WERI-Rb-1 (cell line): ENCODE measurements around the gene TSHZ2.
"Not testable (repeated sequence)": the region's sequence is repeated elsewhere in the genome, so short reads cannot be mapped to it uniquely, and the experiment has no call there.

ENCODE experiments used
- DNase-seq: peaks from one replicate; pipeline ENCODE4 v3.0.0-alpha.2; 2020
- H3K27ac ChIP-seq: fragments of 250-450 bp; sonication (Bioruptor Pico); 2 replicates; pipeline ENCODE4 v1.5.1; 2020; ENCODE audit warnings: mild to moderate bottlenecking, moderate library complexity
- H3K27me3 ChIP-seq: fragments of 250-450 bp; sonication (Bioruptor Pico); 2 replicates; pipeline ENCODE4 v1.5.1; 2021; ENCODE audit warnings: mild to moderate bottlenecking, low read depth, moderate library complexity; ENCODE audit not compliant: insufficient read depth, severe bottlenecking
- H3K36me3 ChIP-seq: fragments of 250-450 bp; sonication (Bioruptor Pico); 2 replicates; pipeline ENCODE4 v1.5.1; 2020; ENCODE audit warnings: mild to moderate bottlenecking, moderate library complexity
- H3K4me3 ChIP-seq: 2 replicates; pipeline ENCODE4 v1.5.1; 2011; ENCODE audit warnings: low read depth, mild to moderate bottlenecking, control low read depth, low read length
- H3K9me3 ChIP-seq: fragments of 250-450 bp; sonication (Bioruptor Pico); 2 replicates; pipeline ENCODE4 v1.5.1; 2021; ENCODE audit warnings: mild to moderate bottlenecking, moderate library complexity; ENCODE audit not compliant: severe bottlenecking
- CTCF ChIP-seq: IDR thresholded peaks from 2 replicates; pipeline ENCODE4 v1.5.1; 2011; ENCODE audit warnings: low read depth, mild to moderate bottlenecking, control low read depth, inconsistent platforms, low read length

The TSHZ2 gene

GRCh38 chr20:53517146-53517545 is 545.0 kb downstream of the TSHZ2 start:
- no peak for TF ChIP-seq CTCF
- Histone ChIP-seq H3K9me3 (no peaks in the 10 kb centered on the region), H3K27ac (no peak overlapping the region), H3K4me3 (no peak overlapping the region), H3K27me3 (peaks cover 22% of the 10 kb centered on the region), H3K36me3 (no peaks in the 10 kb centered on the region)
- DNase-seq, result no peak

DNA sequence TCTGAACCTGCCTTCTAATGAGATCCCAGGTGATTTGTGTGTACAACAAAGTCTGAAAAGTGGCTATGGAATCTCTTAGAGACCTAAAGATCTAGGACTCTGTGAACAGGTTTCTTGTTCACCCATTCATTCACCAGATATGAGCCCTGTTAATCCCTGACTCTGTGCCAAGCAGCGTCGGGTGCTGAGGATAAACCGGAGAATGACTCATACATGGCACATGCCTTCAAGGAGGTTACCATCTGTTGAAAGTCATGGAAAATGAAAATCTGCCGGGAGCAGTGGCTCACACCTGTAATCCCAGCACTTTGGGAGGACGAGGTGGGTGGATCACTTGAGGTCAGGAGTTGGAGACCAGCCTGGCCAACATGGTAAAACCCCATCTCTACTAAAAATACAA is 549.3 kb downstream of the TSHZ2 start:
- not testable (repeated sequence) for DNase-seq, H3K4me3 ChIP-seq, H3K9me3 ChIP-seq, H3K36me3 ChIP-seq, H3K27ac ChIP-seq
- peaks cover 28% of the 10 kb centered on the region for H3K27me3 ChIP-seq

- DNase-seq, result no peak
- Histone ChIP-seq H3K9me3 (no peaks in the 10 kb centered on the region), H3K36me3 (no peaks in the 10 kb centered on the region), H3K27ac (no peak overlapping the region), H3K27me3 (peaks cover 29% of the 10 kb centered on the region), H3K4me3 (no peak overlapping the region)
- no peak for TF ChIP-seq CTCF
Measured at GRCh38 chr20:53522026-53522425, 549.9 kb downstream of the TSHZ2 start.

GRCh38 chr20:53522696-53523095 is 550.5 kb downstream of the TSHZ2 start:
- no peak overlapping the region for H3K27ac ChIP-seq
- TF ChIP-seq CTCF, result no peak

DNA sequence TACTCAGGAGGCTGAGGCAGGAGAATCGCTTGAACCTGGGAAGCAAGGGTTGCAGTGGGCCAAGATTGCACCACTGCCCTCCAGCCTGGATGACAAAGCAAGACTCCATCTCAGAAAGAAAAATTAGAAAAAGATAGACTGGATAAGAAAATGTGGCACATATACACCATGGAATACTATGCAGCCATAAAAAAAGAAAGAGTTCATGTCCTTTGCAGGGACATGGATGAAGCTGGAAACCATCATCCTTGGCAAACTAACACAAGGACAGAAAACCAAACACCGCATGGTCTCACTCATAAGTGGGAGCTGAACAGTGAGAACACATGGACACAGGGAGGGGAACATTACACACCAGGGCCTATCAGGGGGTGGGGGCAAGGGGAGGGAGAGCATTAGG is 551.5 kb downstream of the TSHZ2 start:
- peaks cover 34% of the 10 kb centered on the region for H3K27me3 ChIP-seq
- not testable (repeated sequence) for H3K9me3 ChIP-seq, DNase-seq, H3K36me3 ChIP-seq, H3K4me3 ChIP-seq, H3K27ac ChIP-seq

More at GRCh38 chr20:53522696-53523095, 550.5 kb downstream of the TSHZ2 start:
- no peaks in the 10 kb centered on the region for H3K9me3 ChIP-seq
- H3K36me3 ChIP-seq, result no peaks in the 10 kb centered on the region
- H3K4me3 ChIP-seq, result no peak overlapping the region
- H3K27me3 ChIP-seq, result peaks cover 34% of the 10 kb centered on the region
- no peak for DNase-seq

DNA sequence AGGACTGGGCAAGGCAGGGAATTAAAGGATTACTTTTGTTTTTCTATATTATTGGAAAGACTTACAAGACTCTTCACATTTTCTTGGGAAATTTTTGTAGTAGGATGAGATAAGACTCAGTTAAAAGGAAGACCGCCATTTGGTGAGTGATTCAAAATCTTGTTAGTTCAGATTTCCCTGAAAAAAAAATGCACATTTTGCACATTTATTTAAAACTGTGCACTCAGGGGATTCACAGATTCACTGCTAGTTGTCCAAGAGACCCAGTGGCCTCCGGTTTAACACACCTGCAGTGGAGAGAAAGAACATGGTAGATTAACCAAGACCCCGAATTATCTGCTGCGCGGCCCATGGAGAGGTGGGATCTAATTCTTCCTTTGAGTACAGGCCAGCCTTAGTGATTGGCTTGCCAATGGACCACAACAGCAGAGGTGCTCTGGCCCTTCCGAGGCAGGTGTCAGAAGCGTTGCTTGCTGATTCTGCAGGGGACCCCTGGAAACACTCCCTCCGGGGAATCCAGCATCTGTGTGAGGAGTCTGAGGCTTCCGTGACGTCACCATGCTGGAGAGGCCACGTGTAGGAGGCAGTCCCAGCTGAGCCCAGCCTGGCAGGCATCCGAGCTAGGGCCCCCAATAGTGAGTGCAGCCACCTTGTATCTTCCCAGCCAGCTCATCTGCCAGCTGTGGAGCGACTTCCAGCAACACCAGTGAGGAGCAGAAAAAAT is 552.6 kb downstream of the TSHZ2 start:
- Histone ChIP-seq H3K27me3 (peaks cover 27% of the 10 kb centered on the region), H3K4me3 (no peak overlapping the region), H3K27ac (no peak overlapping the region), H3K9me3 (no peaks in the 10 kb centered on the region), H3K36me3 (no peaks in the 10 kb centered on the region)
- TF ChIP-seq CTCF, result no peak
- DNase-seq, result no peak

- Histone ChIP-seq H3K9me3 (no peaks in the 10 kb centered on the region), H3K27ac (no peak overlapping the region), H3K27me3 (peaks cover 24% of the 10 kb centered on the region), H3K36me3 (no peaks in the 10 kb centered on the region), H3K4me3 (no peak overlapping the region)
- TF ChIP-seq CTCF, result no peak
- DNase-seq, result no peak
Measured at GRCh38 chr20:53527196-53527595, 555.0 kb downstream of the TSHZ2 start.
